Smooth muscle cell (in vitro differentiated cells): ENCODE data around the gene VPS4B. TPM values are rescaled to one million over a fixed set of nuclear protein-coding genes. Genes with fewer than 3 reads are reported as not detected.

Experiments
- DNase-seq: peaks from one replicate; lab custom pipeline; 2025; ENCODE audit not compliant: unreplicated experiment; lab: John Stamatoyannopoulos, UW
- H2AFZ ChIP-seq: fragments of 200-600 bp; sonication (generic); 2 replicates; pipeline ENCODE4 v1.6.0; 2016; ENCODE audit warnings: antibody characterized with exemption, low read depth, mild to moderate bottlenecking
- H3F3A ChIP-seq: fragments of 200-600 bp; sonication (generic); 2 replicates; pipeline ENCODE4 v1.6.0; 2017; ENCODE audit warnings: antibody characterized with exemption, low read depth
- H3K27ac ChIP-seq: fragments of 200-600 bp; sonication (generic); 2 replicates; pipeline ENCODE4 v1.5.1; 2016; ENCODE audit warnings: low read depth, mild to moderate bottlenecking
- H3K27me3 ChIP-seq: fragments of 200-600 bp; sonication (generic); 2 replicates; pipeline ENCODE4 v1.6.1; 2016; ENCODE audit warnings: low read depth, mild to moderate bottlenecking
- H3K36me3 ChIP-seq: fragments of 200-600 bp; sonication (generic); 2 replicates; pipeline ENCODE4 v1.5.1; 2016; ENCODE audit warnings: low read depth
- H3K4me1 ChIP-seq: fragments of 200-600 bp; sonication (generic); 2 replicates; pipeline ENCODE4 v1.5.1; 2016; ENCODE audit warnings: low read depth
- H3K4me2 ChIP-seq: fragments of 200-600 bp; sonication (generic); 2 replicates; pipeline ENCODE4 v1.6.0; 2016; ENCODE audit warnings: mild to moderate bottlenecking
- H3K4me3 ChIP-seq: fragments of 200-600 bp; sonication (generic); 2 replicates; pipeline ENCODE4 v1.5.1; 2016; ENCODE audit warnings: mild to moderate bottlenecking
- H3K79me2 ChIP-seq: fragments of 200-600 bp; sonication (generic); 2 replicates; pipeline ENCODE4 v1.6.0; 2016; ENCODE audit warnings: low read depth, mild to moderate bottlenecking
- H3K9ac ChIP-seq: fragments of 200-600 bp; sonication (generic); 2 replicates; pipeline ENCODE4 v1.6.0; 2016; ENCODE audit warnings: low read depth
- H3K9me3 ChIP-seq: fragments of 200-600 bp; sonication (generic); replicated peaks from 2 replicates; pipeline ENCODE4 v1.5.1; 2016; ENCODE audit warnings: low read depth
- H4K20me1 ChIP-seq: fragments of 200-600 bp; sonication (generic); 2 replicates; pipeline ENCODE4 v1.6.0; 2016; ENCODE audit warnings: low read depth
- CTCF ChIP-seq: fragments of 200-600 bp; sonication (generic); IDR thresholded peaks from 2 replicates; pipeline ENCODE4 v1.5.1; 2017; ENCODE audit warnings: borderline replicate concordance, mild to moderate bottlenecking, antibody characterized with exemption; ENCODE audit not compliant: insufficient read depth, poor library complexity, severe bottlenecking
- WGBS: methylation state at CpG from one replicate; pipeline ENCODE4 v1.1.7; 2016; ENCODE audit warnings: low lambda C conversion rate; 5-methylcytosine and 5-hydroxymethylcytosine counted together
- polyA plus RNA-seq: library from polyadenylated mRNA; unstranded; fragments of >200 nt; fragmentation: Nextera tagmentation; extraction: Ambion mirVana; gene quantifications from 2 replicates; pipeline ENCODE4 v1.2.1, GENCODE V29; 2016
- total RNA-seq: library from RNA; depleted of rRNA; stranded (reverse); fragments of >200 nt; gene quantifications from 2 replicates; pipeline ENCODE4 v1.2.3, GENCODE V29; 2014

VPS4B gene
- total and polyA plus RNA-seq, 2 experiments from 2014 or later, result 21.3 to 37.4 TPM

GRCh38 chr18:63394954-63395353 is 27.3 kb downstream of the VPS4B start:
- Histone ChIP-seq H2AFZ (no peak overlapping the region), H3F3A (no peaks in the 10 kb centered on the region), H4K20me1 (no peaks in the 10 kb centered on the region), H3K27ac (no peak overlapping the region), H3K9ac (no peak overlapping the region), H3K4me1 (no peaks in the 10 kb centered on the region), H3K4me3 (no peak overlapping the region), H3K4me2 (no peak overlapping the region), H3K27me3 (no peaks in the 10 kb centered on the region), H3K36me3 (peaks cover 29% of the 10 kb centered on the region), H3K79me2 (no peaks in the 10 kb centered on the region), H3K9me3 (no peaks in the 10 kb centered on the region)
- no peak for DNase-seq
- 97% methylated on average over 3 of the region's 3 CpGs for WGBS
- TF ChIP-seq CTCF, result no peak

- 96% methylated on average over 4 of the region's 4 CpGs for WGBS
- Histone ChIP-seq H3F3A (no peaks in the 10 kb centered on the region), H3K9ac (no peak overlapping the region), H3K79me2 (no peaks in the 10 kb centered on the region), H3K4me2 (no peak overlapping the region), H3K27ac (no peak overlapping the region), H3K4me1 (no peaks in the 10 kb centered on the region), H2AFZ (no peak overlapping the region), H3K36me3 (peaks cover 7% of the 10 kb centered on the region), H3K27me3 (no peaks in the 10 kb centered on the region), H3K4me3 (no peak overlapping the region), H3K9me3 (no peaks in the 10 kb centered on the region), H4K20me1 (no peaks in the 10 kb centered on the region)
- TF ChIP-seq CTCF, result no peak
- no peak for DNase-seq
Observed at GRCh38 chr18:63387861-63388260, 34.4 kb downstream of the VPS4B start.

- Histone ChIP-seq H3K4me2 (no peak overlapping the region), H3K27ac (no peak overlapping the region), H3K9me3 (no peaks in the 10 kb centered on the region), H4K20me1 (no peaks in the 10 kb centered on the region), H3K4me3 (no peak overlapping the region), H3K4me1 (no peaks in the 10 kb centered on the region), H3F3A (no peaks in the 10 kb centered on the region), H2AFZ (no peak overlapping the region), H3K27me3 (no peaks in the 10 kb centered on the region), H3K9ac (no peak overlapping the region), H3K79me2 (no peaks in the 10 kb centered on the region), H3K36me3 (no peaks in the 10 kb centered on the region)
- 93% methylated on average over 3 of the region's 3 CpGs for WGBS
- DNase-seq, result no peak
- no peak for TF ChIP-seq CTCF
Observed at GRCh38 chr18:63382843-63383242, 39.4 kb downstream of the VPS4B start.

GRCh38 chr18:63379639-63379962 is 42.7 kb downstream of the VPS4B start:
- no peaks in the 10 kb centered on the region for H3F3A ChIP-seq
- no peaks in the 10 kb centered on the region for H3K79me2 ChIP-seq
- H4K20me1 ChIP-seq, result no peaks in the 10 kb centered on the region
- H3K9me3 ChIP-seq, result no peaks in the 10 kb centered on the region
- no peak overlapping the region for H3K27ac ChIP-seq
- H3K4me3 ChIP-seq, result no peak overlapping the region
- no peak overlapping the region for H2AFZ ChIP-seq
- H3K27me3 ChIP-seq, result no peaks in the 10 kb centered on the region
- no peaks in the 10 kb centered on the region for H3K4me1 ChIP-seq
- WGBS, result 79% methylated on average over 2 of the region's 2 CpGs
- no peak for TF ChIP-seq CTCF
- no peak overlapping the region for H3K9ac ChIP-seq
- H3K4me2 ChIP-seq, result no peak overlapping the region
- no peaks in the 10 kb centered on the region for H3K36me3 ChIP-seq
- DNase-seq, result no peak
